T-helper 1 cell treated with Interleukin-12 subunit alpha and Interleukin-12 subunit beta and Interleukin-4 antibody, amounts not matched to agents 30 ng/mL and 1 ng/mL, for 36 hours (primary cell): Measurements from ENCODE around the gene DHRS1. TPM values are rescaled to one million over a fixed set of nuclear protein-coding genes. Genes with fewer than 3 reads are reported as not detected.

ENCODE experiments used
- intact Hi-C: fragments of 100-400 bp; cut with micrococcal nuclease; formaldehyde crosslinking; loops from one replicate; pipeline ENCODE4 v1.15.1; 2024
- total RNA-seq: library from RNA; stranded (reverse); gene quantifications from 2 replicates; pipeline ENCODE4 v1.2.3, GENCODE V29; 2022

Gene DHRS1
- total RNA-seq, 1 donor from 2014 or later: 23.3 TPM

GRCh38 chr14:24286996-24287395 lies 12.6 kb downstream of the DHRS1 start:
- intact Hi-C loops: no loop called here

DNA sequence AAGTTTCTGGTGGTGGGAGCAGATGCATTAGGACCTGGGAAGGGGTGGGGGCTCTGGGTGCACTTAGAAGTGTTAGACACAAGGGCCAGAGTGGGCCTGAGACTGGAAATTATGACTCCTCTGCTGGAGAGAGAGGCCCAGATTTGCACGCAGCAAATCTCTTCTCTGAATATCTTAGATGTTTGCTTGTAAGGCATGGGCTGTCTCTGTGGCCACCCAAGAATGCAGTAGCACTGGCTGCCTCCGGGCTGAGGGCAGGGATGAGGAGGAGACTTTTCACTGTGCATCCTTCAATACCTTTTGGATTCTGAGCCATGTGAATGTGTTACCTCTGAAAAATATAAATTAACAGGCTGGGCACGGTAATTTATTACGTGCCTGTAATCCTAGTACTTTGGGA lies 14.2 kb downstream of the DHRS1 start:
- intact Hi-C loops: no loop called here

DNA sequence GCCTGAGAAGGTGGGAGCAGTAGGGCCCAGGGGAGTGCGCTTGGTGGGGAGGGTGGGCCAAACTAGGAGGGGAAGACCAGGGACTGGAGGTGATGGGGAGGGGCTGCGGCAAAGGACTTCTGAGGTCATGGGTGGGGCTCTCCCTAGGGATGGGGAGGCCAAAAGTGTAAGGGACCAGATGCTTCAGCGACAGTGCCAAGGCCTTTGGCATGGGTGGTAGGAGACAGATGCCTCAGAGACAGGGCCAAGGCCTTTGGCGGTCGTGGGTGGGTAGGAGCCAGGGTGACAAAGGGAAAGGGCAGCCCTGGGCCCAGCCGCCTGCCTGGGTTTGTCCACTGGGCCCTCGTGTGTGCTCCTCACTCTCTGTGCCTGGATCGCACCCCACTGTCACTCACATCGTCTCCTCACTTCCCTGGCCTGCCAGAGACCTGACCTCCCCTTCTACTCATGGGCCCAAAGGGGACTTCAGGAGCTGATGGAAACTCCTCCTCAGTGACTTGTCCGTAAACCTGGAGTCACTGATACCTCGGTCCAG lies 15.0 kb downstream of the DHRS1 start:
- intact Hi-C loops: no loop called here

DNA sequence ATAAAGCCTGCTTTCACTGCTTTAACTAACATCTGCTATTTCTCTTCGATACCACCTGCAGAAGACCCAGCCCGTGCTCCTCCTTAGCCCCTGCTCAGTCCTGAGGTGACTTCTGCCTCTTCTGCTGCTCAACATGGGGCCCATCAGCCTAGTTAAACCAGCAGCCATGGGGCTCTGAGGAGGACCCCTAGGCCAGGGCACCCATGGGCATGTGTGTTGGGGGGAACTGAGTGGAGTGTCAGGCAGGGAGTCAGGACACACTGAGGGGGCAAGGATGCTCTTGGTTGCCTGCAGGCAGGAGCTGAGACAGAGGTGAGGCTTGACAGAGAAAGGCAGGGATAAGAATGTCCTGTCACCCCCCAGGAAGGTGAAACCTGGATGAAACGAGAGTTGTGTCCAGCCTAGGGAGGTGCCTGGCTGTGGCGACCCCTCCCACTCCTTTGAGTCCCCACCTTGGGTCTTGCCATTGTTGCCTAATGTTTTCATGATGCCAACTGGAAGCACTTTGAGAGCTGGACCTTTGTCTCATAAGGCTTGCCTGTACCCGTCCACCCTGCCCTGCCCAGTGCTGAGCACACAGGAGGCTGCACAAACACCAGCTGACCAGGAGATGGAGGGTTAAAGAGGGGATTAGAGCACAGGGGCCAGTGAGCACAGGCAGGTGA lies 15.7 kb downstream of the DHRS1 start:
- intact Hi-C loops: no loop called here

DNA sequence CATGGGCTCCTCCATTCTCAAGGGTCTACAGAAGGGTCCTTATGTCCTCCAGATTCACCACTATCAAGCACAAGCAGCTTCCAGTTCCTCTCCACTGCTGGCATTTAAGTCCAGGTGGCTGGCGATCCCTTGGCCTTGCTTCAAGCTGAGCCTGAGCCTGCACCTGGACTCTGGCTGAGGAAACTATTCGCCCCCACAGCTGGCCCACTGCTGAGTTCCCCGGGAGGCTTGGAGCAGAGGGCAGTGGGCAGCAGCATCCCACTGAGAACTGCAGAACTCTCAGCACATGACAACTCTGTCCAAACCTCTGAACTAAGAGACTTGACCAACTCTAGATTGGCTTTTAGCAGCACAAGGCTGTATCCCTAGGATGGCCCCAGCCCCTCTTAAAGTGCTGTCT lies 16.8 kb downstream of the DHRS1 start:
- intact Hi-C loops: no loop called here

- intact Hi-C loops: no loop called here
These were observed 17.9 kb downstream of the DHRS1 start for GRCh38 chr14:24281636-24282035.

DNA sequence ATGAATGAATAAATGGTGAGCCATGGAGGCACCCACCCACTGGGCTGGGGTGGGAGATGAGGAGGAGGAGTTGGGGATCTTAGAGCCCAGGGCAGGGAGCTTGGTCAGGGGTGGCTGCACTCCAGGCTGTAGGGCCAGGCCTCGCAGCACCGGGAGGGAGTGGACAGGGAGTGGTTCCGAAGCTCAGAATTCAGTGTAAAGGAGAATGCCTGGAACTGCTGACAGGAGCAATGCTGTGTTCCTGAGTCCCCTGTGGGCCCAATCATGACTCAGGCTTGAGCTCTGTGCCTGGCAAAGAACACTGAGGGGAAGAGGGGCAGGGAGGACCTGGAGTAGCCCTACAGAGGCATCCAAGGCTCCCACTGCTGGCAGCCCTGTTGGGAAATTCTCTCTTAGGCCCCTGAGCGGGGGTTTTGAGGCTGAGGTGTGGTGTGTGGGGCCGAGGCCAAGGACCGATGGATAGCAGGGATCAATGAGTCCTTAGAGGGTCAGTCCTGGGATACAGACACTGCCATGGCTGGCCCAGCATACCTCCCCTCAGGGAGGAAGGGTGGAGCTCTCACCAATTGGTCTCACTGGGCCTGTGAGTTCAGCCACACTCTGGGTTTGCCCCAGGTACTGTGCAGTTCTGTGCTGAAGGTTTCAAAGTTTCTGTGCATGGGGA lies 18.7 kb downstream of the DHRS1 start:
- intact Hi-C loops: no loop called here

GRCh38 chr14:24279301-24280186 lies 20.0 kb downstream of the DHRS1 start:
- intact Hi-C loops: loop anchor here (1.0 kb wide), 1 partner anchor 18 kb away; no protein-coding TSS in a partner anchor

DNA sequence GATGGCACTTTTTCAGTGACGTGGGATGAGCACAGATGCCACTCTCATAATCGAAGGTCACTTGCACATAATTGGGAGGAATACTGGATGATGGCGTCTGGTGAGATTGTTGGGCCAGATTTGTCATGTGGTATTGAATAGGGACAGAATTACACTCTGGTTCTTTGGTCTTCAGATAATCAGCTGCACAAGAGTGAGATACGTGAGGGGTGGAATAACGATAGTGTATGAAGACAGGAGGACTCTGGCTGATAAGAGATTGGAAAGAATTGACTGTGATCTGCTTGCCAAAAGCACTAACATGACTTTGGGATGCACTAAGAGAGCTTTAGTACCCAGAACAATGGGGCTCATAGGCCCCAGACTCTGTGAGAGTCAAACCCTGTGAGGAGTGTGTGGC lies 21.2 kb downstream of the DHRS1 start:
- intact Hi-C loops: no loop called here

GRCh38 chr14:24277606-24278321 lies 21.8 kb downstream of the DHRS1 start:
- intact Hi-C loops: no loop called here

DNA sequence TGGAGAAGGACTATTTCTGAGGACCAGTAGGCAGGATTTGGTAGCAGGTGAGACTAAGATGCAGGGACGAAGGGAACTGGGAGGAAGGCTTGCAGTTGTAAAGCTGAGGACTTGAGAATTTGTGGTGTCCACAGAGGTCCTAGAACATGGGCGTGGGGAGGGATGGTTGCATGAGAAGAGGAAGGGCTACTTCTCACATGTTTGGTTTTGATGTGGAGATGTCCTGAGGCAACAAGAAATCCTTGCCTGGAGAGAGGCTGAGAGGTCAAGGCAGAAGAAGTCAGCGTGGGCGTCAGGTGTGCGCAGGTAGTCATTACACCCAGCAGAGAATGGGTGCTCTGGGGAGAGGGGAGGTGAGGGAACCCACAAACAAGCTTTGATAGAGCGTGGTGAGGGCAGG lies 22.5 kb downstream of the DHRS1 start:
- intact Hi-C loops: no loop called here

GRCh38 chr14:24274101-24274543 lies 25.5 kb downstream of the DHRS1 start:
- intact Hi-C loops: no loop called here

DNA sequence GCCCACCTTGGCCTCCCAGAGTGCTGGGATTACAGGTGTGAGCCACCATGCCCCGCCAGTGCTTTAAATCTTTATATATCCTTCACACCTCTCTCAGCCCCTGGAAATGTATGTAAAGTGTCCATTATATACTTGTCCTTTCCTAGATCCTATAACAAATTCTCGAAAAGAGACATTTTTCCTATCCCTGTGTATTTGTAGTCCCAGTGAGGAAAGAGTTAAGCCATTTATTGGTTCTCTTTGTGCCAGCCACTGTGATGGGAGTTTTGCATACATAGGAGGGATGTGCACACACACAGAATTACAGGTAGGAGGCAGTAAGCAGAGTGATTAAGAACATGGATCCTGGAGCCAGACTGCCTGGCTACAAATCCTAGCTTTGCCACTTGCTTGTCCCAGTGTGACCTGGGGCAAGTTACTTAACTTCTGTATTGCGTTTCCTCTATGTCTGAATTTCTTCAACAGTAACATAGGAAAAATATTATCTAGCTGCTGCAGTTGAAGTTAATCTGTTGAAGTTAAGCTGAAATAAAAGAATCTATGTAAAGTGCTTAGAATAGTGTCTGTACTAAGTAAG lies 26.1 kb downstream of the DHRS1 start:
- intact Hi-C loops: no loop called here

GRCh38 chr14:24272467-24272866 lies 27.1 kb downstream of the DHRS1 start:
- intact Hi-C loops: no loop called here

DNA sequence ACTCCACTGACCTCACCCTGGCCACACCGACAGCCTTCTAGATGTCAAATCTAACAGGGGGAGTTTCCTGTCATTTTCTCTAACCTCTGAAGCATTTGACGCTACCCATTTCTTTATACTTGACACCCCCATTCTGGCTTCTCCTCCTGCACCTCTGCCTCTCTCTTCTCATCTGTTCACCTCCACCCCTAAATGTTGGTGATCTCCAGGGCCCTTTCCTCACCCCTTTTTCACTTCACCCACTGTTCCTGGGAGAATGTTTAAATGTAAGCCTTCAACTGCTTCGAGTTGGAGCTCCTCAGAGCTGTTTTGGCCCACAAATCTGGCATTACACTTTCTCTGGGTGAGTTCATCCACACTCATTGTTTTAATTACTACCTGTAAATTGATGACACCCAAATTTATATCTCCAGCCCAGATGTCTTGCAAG lies 27.7 kb downstream of the DHRS1 start:
- intact Hi-C loops: loop anchor here (1.0 to 2.0 kb wide), 12 partner anchors 17 to 170 kb away; partner anchors contain the start of genes DCAF11, GMPR2, MDP1 and NEDD8

DNA sequence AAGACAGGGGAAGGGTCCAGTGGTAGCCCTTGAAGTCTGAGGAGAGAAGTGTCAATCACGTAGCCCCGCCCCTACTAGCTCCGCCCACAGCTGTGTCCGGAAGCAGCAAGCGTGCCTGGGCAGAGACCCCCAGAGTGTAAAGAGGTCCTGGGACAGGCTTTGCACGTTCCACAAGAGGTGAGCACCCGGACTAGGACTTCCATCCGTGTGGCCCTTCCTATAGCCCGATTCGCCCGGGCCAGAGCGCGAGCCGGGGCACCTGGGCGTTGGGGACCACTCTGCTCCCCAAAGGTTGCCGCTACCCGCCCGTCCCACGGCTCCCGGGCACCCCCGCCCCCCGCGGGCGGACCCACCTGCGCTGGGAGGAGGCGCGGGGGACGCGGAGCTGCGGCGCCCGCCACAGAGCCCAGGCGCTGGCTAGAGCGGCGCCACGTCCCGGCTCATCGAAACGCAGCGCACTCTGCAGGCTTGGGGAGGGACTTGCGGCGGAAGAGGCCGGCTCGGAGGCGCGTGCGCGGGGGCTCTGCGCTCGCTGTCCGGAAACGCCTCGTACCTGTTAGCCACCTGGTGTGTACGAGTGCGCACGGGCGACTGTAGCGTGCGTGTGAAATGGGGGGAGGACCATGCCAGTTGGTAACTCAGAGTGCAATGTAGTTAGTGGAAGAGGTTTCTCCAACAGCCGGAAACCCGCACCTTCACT lies 28.3 kb downstream of the DHRS1 start, which contains the start of gene RABGGTA:
Gene RABGGTA (minus strand): TSS at position 464 of the 700 bp plus-strand sequence. CDS start 482 bp downstream, outside the sequence.
- intact Hi-C loops: loop anchor here (1.0 to 2.0 kb wide), 12 partner anchors 18 to 171 kb away; partner anchors contain the start of genes DCAF11, GMPR2, MDP1 and NEDD8

- intact Hi-C loops: loop anchor here (1.0 to 2.0 kb wide), 12 partner anchors 18 to 172 kb away; partner anchors contain the start of genes DCAF11, GMPR2, MDP1 and NEDD8
These were observed 28.9 kb downstream of the DHRS1 start for GRCh38 chr14:24270537-24271133.

GRCh38 chr14:24269910-24270536 lies 29.6 kb downstream of the DHRS1 start:
- intact Hi-C loops: loop anchor here (2.0 kb wide), 1 partner anchor 19 kb away; no protein-coding TSS in a partner anchor

- intact Hi-C loops: no loop called here
These were observed 30.2 kb downstream of the DHRS1 start for GRCh38 chr14:24269368-24269767.
